GM23248 (cell line): Measurements from ENCODE around the gene RHBDF2. TPM values are rescaled to one million over a fixed set of nuclear protein-coding genes. Genes with fewer than 3 reads are reported as not detected.

ENCODE experiments used
- DNase-seq: peaks from one replicate; pipeline ENCODE4 v3.0.0-alpha.2; 2015
- H2AFZ ChIP-seq: fragments of 200-600 bp; sonication (generic); 2 replicates; pipeline ENCODE4 v1.6.1; 2016; ENCODE audit warnings: antibody characterized with exemption
- H3F3A ChIP-seq: fragments of 200-600 bp; sonication (generic); 2 replicates; pipeline ENCODE4 v1.6.1; 2016; ENCODE audit warnings: mild to moderate bottlenecking, antibody characterized with exemption, mixed run types; ENCODE audit not compliant: insufficient read depth
- H3K27ac ChIP-seq: fragments of 200-600 bp; sonication (generic); 2 replicates; pipeline ENCODE4 v1.5.1; 2016; ENCODE audit warnings: mild to moderate bottlenecking
- H3K27me3 ChIP-seq: fragments of 200-600 bp; sonication (generic); replicated peaks from 2 replicates; pipeline ENCODE4 v1.6.1; 2016; ENCODE audit warnings: mild to moderate bottlenecking; ENCODE audit not compliant: insufficient read depth
- H3K36me3 ChIP-seq: fragments of 200-600 bp; sonication (generic); 2 replicates; pipeline ENCODE4 v1.6.1; 2016; ENCODE audit warnings: low read depth, mild to moderate bottlenecking
- H3K4me1 ChIP-seq: fragments of 200-600 bp; sonication (generic); 2 replicates; pipeline ENCODE4 v1.6.1; 2016; ENCODE audit warnings: mild to moderate bottlenecking; ENCODE audit not compliant: insufficient read depth
- H3K4me2 ChIP-seq: fragments of 200-600 bp; sonication (generic); one replicate; pipeline ENCODE4 v1.6.1; 2016; ENCODE audit warnings: mild to moderate bottlenecking; ENCODE audit not compliant: unreplicated experiment
- H3K4me3 ChIP-seq: fragments of 200-600 bp; sonication (generic); 2 replicates; pipeline ENCODE4 v1.5.1; 2016; ENCODE audit warnings: mild to moderate bottlenecking
- H3K79me2 ChIP-seq: fragments of 200-600 bp; sonication (generic); 2 replicates; pipeline ENCODE4 v1.6.1; 2016; ENCODE audit warnings: mild to moderate bottlenecking; ENCODE audit not compliant: insufficient read depth
- H3K9ac ChIP-seq: fragments of 200-600 bp; sonication (generic); 2 replicates; pipeline ENCODE4 v1.6.1; 2016; ENCODE audit warnings: mild to moderate bottlenecking
- H3K9me2 ChIP-seq: fragments of 200-600 bp; sonication (generic); 2 replicates; pipeline ENCODE4 v1.6.1; 2016; ENCODE audit warnings: mixed run types, mild to moderate bottlenecking, moderate library complexity; ENCODE audit not compliant: insufficient read depth
- H3K9me3 ChIP-seq: fragments of 200-600 bp; sonication (generic); one replicate; pipeline ENCODE4 v1.6.1; 2017; ENCODE audit warnings: low read depth
- H4K20me1 ChIP-seq: fragments of 200-600 bp; sonication (generic); 2 replicates; pipeline ENCODE4 v1.6.0; 2016; ENCODE audit not compliant: insufficient read depth
- EZH2 ChIP-seq: fragments of 200-600 bp; sonication (generic); IDR thresholded peaks from 2 replicates; pipeline ENCODE4 v1.6.1; 2018; ENCODE audit warnings: antibody characterized with exemption, mild to moderate bottlenecking; ENCODE audit not compliant: insufficient read depth, poor library complexity, severe bottlenecking
- EZH2phosphoT487 ChIP-seq: fragments of 200-600 bp; sonication (generic); IDR thresholded peaks from 2 replicates; pipeline ENCODE4 v1.6.1; 2018; ENCODE audit warnings: antibody characterized with exemption, moderate library complexity, mild to moderate bottlenecking, low read depth; ENCODE audit not compliant: insufficient read depth
- WGBS, 2 experiments: methylation state at CpG; one replicate each; pipeline ENCODE4 v1.1.6; 2015 to 2017; ENCODE audit warnings: low lambda C conversion rate in 2 of 2, low coverage in 1 of 2; ENCODE audit errors: missing lambda C conversion rate in 2 of 2; 5-methylcytosine and 5-hydroxymethylcytosine counted together
- in situ Hi-C: fragments of 300-500 bp; cut with MboI; formaldehyde crosslinking; loops from 2 replicates; pipeline ENCODE4 v1.15.0; 2020
- polyA plus RNA-seq: library from polyadenylated mRNA; unstranded; fragments of >200 nt; fragmentation: Nextera tagmentation; extraction: Ambion mirVana; gene quantifications from 2 replicates; pipeline ENCODE4 v1.2.1, GENCODE V29; 2016
- total RNA-seq: library from RNA; depleted of rRNA; stranded (reverse); fragments of >200 nt; shearing (Covaris generic); gene quantifications from 2 replicates; pipeline ENCODE4 v1.2.3, GENCODE V29; 2014

Gene RHBDF2
- total and polyA plus RNA-seq, 2 experiments from 2014 or later: 8.9 to 12.7 TPM

DNA sequence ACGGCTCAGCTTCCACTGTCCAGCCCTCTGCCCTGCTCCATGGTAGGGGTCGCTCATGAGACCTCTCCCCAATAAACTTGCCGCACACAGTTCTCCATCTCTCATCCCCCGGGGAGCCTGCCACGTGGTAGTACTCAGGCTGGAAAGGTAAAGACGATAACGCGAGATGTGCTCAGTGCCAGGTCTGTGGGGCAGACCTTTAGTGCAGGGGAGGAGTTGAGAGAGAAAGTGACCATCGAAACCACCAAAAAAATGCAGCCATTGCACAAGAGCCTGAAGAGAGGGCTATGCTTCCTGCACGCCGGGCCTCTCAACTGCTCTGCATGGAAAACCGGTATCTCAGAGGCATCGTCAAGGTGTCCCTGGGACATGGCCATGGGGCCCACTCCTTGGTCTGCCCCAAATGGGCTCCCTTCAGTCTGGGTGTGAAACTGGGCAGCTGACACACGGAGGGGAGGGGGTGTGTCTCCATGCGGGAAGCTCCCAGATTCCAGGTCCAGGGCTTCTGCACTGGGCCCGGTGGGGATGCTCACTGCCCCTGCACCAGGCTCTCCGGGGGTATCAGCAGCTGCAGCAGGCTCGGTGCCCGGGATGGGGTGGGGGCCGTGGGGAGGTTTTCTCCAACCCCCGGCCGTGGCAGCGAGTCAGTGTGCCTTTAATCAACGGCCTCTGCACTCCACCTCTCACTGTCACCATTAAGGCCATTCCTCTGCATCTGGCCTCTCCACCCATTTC is 38.5 kb downstream of the RHBDF2 start:
- Histone ChIP-seq H4K20me1 (no peaks in the 10 kb centered on the region), H3F3A (peaks cover 4% of the 10 kb centered on the region; the same call in 1 of the 2 replicates), H3K9me2 (no peaks in the 10 kb centered on the region), H3K27me3 (no peaks in the 10 kb centered on the region), H3K79me2 (no peaks in the 10 kb centered on the region), H2AFZ (no peak overlapping the region), H3K36me3 (no peaks in the 10 kb centered on the region), H3K4me1 (no peaks in the 10 kb centered on the region; the same call in 1 of the 2 replicates), H3K9me3 (no peaks in the 10 kb centered on the region), H3K4me3 (no peak overlapping the region), H3K27ac (no peak overlapping the region), H3K9ac (no peak overlapping the region), H3K4me2 (no peak overlapping the region)
- in situ Hi-C loops: no loop called here
- WGBS, 2 experiments: 76% methylated on average over 24 of the region's 24 CpGs
- TF ChIP-seq EZH2phosphoT487 (no peak), EZH2 (no peak)
- DNase-seq: no peak

DNA sequence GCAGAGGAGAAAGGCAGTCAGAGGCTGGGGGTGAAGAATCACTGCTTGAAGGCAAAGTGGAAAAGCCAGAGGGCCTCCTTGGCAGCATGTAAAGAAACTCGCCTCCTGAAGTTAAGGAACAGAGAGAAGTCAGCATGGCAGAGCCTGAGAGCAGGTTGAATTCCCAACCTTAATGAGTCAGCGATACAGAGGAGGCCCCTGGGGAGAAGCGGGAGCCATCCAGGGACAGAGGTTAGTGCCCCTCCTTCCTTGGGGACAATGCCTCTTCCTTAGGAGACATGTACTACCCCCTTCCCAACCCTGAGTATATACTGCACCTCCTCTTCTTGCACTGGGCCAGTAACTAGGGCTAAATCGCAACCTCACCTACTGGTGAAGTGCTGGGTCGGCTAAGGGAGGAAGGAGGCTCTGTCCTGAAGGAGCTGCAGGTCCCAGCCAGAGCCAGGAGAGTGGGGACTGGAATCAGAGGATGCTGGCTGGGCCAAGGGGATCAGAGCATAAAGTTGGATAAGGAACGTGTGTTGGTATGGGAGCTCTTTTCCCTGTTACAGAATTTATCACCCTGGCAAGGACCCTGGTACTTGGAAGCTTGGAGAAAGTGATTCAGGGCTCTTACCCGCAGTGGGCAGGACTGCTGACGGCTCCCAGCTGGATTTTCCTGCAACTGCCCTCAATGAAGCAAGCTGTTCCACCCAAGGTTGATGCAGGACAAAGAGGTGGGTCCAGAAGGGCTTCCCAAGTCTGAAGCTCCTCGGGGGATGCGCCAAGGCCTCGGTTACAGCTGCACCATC is 39.3 kb downstream of the RHBDF2 start:
- WGBS, 2 experiments: 49 to 50% methylated on average over 11 of the region's 11 CpGs
- H2AFZ ChIP-seq: no peak overlapping the region
- no peak for TF ChIP-seq EZH2
- no peak for TF ChIP-seq EZH2phosphoT487
- H3K4me3 ChIP-seq: no peak overlapping the region
- H3K27me3 ChIP-seq: no peaks in the 10 kb centered on the region
- no peaks in the 10 kb centered on the region for H3K9me2 ChIP-seq
- in situ Hi-C loops: no loop called here
- peak; percentile 77 for DNase-seq
- no peaks in the 10 kb centered on the region for H3K9me3 ChIP-seq
- no peak overlapping the region for H3K27ac ChIP-seq
- no peak overlapping the region for H3K9ac ChIP-seq
- no peaks in the 10 kb centered on the region for H3K79me2 ChIP-seq
- H3K36me3 ChIP-seq: no peaks in the 10 kb centered on the region
- H3K4me2 ChIP-seq: no peak overlapping the region
- no peaks in the 10 kb centered on the region for H4K20me1 ChIP-seq
- H3F3A ChIP-seq: peaks cover 4% of the 10 kb centered on the region; the same call in 1 of the 2 replicates
- no peaks in the 10 kb centered on the region; the same call in 1 of the 2 replicates for H3K4me1 ChIP-seq

DNA sequence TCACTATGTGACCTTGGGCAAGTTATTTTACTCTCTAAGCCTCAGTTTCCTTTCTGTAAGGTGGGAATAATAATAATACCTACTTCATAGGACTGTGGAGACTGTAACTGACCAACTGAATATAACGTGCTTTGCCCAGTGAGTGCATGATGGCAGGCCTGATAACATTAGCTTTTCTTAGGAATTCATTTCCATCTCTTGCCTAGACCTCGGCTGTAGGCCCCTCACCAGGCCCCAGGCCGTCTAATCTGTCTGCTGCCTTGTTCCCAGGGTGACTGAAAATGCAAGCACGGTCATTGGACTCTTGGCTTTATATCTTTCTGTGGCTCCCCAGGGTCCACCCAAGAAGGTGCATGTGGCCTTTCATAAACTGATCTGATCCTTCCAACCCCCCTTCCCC is 41.5 kb downstream of the RHBDF2 start:
- no peak for TF ChIP-seq EZH2
- no peak for TF ChIP-seq EZH2phosphoT487
- Histone ChIP-seq H3F3A (peaks cover 4% of the 10 kb centered on the region; the same call in 1 of the 2 replicates), H3K4me1 (no peaks in the 10 kb centered on the region; the same call in 1 of the 2 replicates), H3K9me2 (no peaks in the 10 kb centered on the region), H3K36me3 (no peaks in the 10 kb centered on the region), H3K4me3 (no peak overlapping the region), H3K9ac (no peak overlapping the region), H3K4me2 (no peak overlapping the region), H3K79me2 (no peaks in the 10 kb centered on the region), H2AFZ (no peak overlapping the region), H3K9me3 (no peaks in the 10 kb centered on the region), H4K20me1 (no peaks in the 10 kb centered on the region), H3K27me3 (no peaks in the 10 kb centered on the region), H3K27ac (no peak overlapping the region)
- DNase-seq: no peak
- in situ Hi-C loops: no loop called here
- WGBS, 2 experiments: 68% methylated on average over 4 of the region's 4 CpGs

DNA sequence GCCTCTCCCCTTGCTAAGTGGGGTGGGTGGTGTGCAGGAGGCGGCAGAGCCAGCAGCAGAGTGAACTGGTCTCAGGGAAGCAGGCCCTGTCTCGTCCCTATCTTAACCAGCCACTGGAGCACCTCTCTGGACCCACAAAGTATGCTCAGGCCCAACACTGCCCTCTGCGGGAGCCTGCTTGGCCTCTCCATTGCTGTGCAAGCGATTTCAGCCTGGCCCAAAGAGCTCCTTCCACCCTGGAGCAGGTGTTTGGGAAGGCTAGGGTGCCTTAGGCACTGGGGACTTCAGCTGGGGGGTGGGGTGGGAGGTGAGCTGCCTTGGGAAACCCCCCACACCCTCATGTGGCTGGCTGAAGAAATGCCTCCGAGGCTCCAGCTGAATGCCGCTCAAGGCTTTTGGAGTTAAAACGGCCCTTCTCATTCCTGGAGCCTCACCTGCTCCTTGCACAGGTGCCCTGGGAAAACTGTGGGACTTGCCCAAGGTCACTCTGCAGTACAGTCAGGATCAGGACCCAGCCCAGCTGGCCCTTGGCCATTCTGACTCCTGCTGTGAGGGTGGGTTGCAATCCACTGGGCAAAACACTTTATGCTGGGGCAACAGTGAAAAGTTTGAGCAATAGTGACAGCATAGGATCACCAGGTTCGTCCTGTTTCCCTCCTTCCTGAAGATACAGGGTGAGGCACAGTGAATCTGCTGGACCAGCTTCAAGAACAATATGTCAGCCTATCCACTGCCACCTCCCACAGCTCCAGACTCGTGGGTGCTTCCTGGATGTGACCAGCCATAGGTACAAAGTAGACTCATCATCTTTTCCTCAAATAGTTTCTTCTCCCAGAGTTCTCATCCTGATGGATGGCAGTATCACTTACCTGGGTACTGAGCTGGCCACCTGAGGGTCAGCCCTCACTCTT is 42.4 kb downstream of the RHBDF2 start:
- Histone ChIP-seq H3K4me2 (no peak overlapping the region), H4K20me1 (no peaks in the 10 kb centered on the region), H3K27me3 (no peaks in the 10 kb centered on the region), H3K4me1 (no peaks in the 10 kb centered on the region; the same call in 1 of the 2 replicates), H2AFZ (no peak overlapping the region), H3K4me3 (no peak overlapping the region), H3K9me3 (no peaks in the 10 kb centered on the region), H3K27ac (no peak overlapping the region), H3K79me2 (no peaks in the 10 kb centered on the region), H3K36me3 (no peaks in the 10 kb centered on the region), H3K9me2 (no peaks in the 10 kb centered on the region), H3K9ac (no peak overlapping the region), H3F3A (peaks cover 4% of the 10 kb centered on the region; the same call in 1 of the 2 replicates)
- WGBS, 2 experiments: 51 to 61% methylated on average over 9 of the region's 9 CpGs
- TF ChIP-seq EZH2: no peak
- TF ChIP-seq EZH2phosphoT487: no peak
- DNase-seq: peak; percentile 44
- in situ Hi-C loops: no loop called here
